HUES48 (cell line): ENCODE measurements around the gene COL25A1.
"Not testable (repeated sequence)": the region's sequence is repeated elsewhere in the genome, so short reads cannot be mapped to it uniquely, and the experiment has no call there.

Experiments
- H3K27ac ChIP-seq: one replicate; pipeline ENCODE4 v1.7.0; 2013; ENCODE audit warnings: low read depth, low read length, inconsistent platforms
- H3K27me3 ChIP-seq: 2 replicates; pipeline ENCODE4 v1.6.1; 2013; ENCODE audit warnings: mild to moderate bottlenecking, low read length; ENCODE audit not compliant: control insufficient read depth, insufficient read depth
- H3K36me3 ChIP-seq: 2 replicates; pipeline ENCODE4 v1.6.1; 2013; ENCODE audit warnings: low read length; ENCODE audit not compliant: control insufficient read depth, insufficient read depth
- H3K4me1 ChIP-seq: 2 replicates; pipeline ENCODE4 v1.6.1; 2013; ENCODE audit warnings: mild to moderate bottlenecking, low read length; ENCODE audit not compliant: control insufficient read depth, insufficient read depth
- H3K4me3 ChIP-seq: 2 replicates; pipeline ENCODE4 v1.5.1; 2013; ENCODE audit warnings: mild to moderate bottlenecking, low read depth, low read length
- H3K9ac ChIP-seq: 2 replicates; pipeline ENCODE4 v1.6.1; 2013; ENCODE audit warnings: mild to moderate bottlenecking, low read depth, low read length, moderate library complexity
- H3K9me3 ChIP-seq: 2 replicates; pipeline ENCODE4 v1.6.1; 2013; ENCODE audit warnings: low read length; ENCODE audit not compliant: control insufficient read depth, insufficient read depth

Gene COL25A1

GRCh38 chr4:108984495-108984894, 318.0 kb downstream of the COL25A1 start:
- H3K9me3 ChIP-seq, H3K9ac ChIP-seq, H3K36me3 ChIP-seq, H3K4me1 ChIP-seq, H3K27me3 ChIP-seq, H3K4me3 ChIP-seq, H3K27ac ChIP-seq: not testable (repeated sequence)

- Histone ChIP-seq H3K27ac (no peak overlapping the region), H3K9ac (no peak overlapping the region), H3K9me3 (no peaks in the 10 kb centered on the region), H3K4me3 (no peak overlapping the region), H3K27me3 (no peaks in the 10 kb centered on the region), H3K36me3 (no peaks in the 10 kb centered on the region), H3K4me1 (peaks cover 5% of the 10 kb centered on the region; the same call in 1 of the 2 replicates)
These were observed 319.9 kb downstream of the COL25A1 start for GRCh38 chr4:108982402-108983185.

- no peaks in the 10 kb centered on the region for H3K27me3 ChIP-seq
- H3K4me3 ChIP-seq: no peak overlapping the region
- no peaks in the 10 kb centered on the region for H3K36me3 ChIP-seq
- peaks cover 5% of the 10 kb centered on the region; the same call in 1 of the 2 replicates for H3K4me1 ChIP-seq
- no peak overlapping the region for H3K9ac ChIP-seq
- H3K27ac ChIP-seq: no peak overlapping the region
- H3K9me3 ChIP-seq: no peaks in the 10 kb centered on the region
These were observed 321.8 kb downstream of the COL25A1 start for GRCh38 chr4:108980455-108981239.

- Histone ChIP-seq H3K4me1 (peaks cover 5% of the 10 kb centered on the region; the same call in 1 of the 2 replicates), H3K9me3 (no peaks in the 10 kb centered on the region), H3K27ac (no peak overlapping the region), H3K36me3 (no peaks in the 10 kb centered on the region), H3K4me3 (no peak overlapping the region), H3K9ac (no peak overlapping the region), H3K27me3 (no peaks in the 10 kb centered on the region)
These were observed 322.7 kb downstream of the COL25A1 start for GRCh38 chr4:108979759-108980158.

- no peak overlapping the region for H3K4me3 ChIP-seq
- H3K27me3 ChIP-seq: no peaks in the 10 kb centered on the region
- no peaks in the 10 kb centered on the region for H3K36me3 ChIP-seq
- H3K9me3 ChIP-seq: no peaks in the 10 kb centered on the region
- no peak overlapping the region for H3K27ac ChIP-seq
- no peak overlapping the region for H3K9ac ChIP-seq
- H3K4me1 ChIP-seq: peaks cover 5% of the 10 kb centered on the region; the same call in 1 of the 2 replicates
These were observed 324.4 kb downstream of the COL25A1 start for GRCh38 chr4:108978066-108978465.

GRCh38 chr4:108972613-108973283, 329.7 kb downstream of the COL25A1 start:
- H3K36me3 ChIP-seq: no peaks in the 10 kb centered on the region
- H3K27me3 ChIP-seq: no peaks in the 10 kb centered on the region
- H3K4me3 ChIP-seq: no peak overlapping the region
- H3K9ac ChIP-seq: no peak overlapping the region
- H3K9me3 ChIP-seq: no peaks in the 10 kb centered on the region
- peaks cover 7% of the 10 kb centered on the region for H3K4me1 ChIP-seq
- no peak overlapping the region for H3K27ac ChIP-seq

- no peak overlapping the region for H3K9ac ChIP-seq
- H3K4me1 ChIP-seq: peaks cover 7% of the 10 kb centered on the region
- H3K27me3 ChIP-seq: no peaks in the 10 kb centered on the region
- H3K4me3 ChIP-seq: no peak overlapping the region
- H3K9me3 ChIP-seq: no peaks in the 10 kb centered on the region
- no peak overlapping the region for H3K27ac ChIP-seq
- no peaks in the 10 kb centered on the region for H3K36me3 ChIP-seq
These were observed 331.0 kb downstream of the COL25A1 start for GRCh38 chr4:108971473-108971872.

- no peak overlapping the region for H3K9ac ChIP-seq
- H3K4me1 ChIP-seq: 0 out of 2 replicates have a peak, but pooled peaks cover 3% of the 10 kb centered on the region
- H3K4me3 ChIP-seq: no peak overlapping the region
- H3K27me3 ChIP-seq: no peaks in the 10 kb centered on the region
- no peaks in the 10 kb centered on the region for H3K36me3 ChIP-seq
- H3K27ac ChIP-seq: no peak overlapping the region
- no peaks in the 10 kb centered on the region for H3K9me3 ChIP-seq
These were observed 336.9 kb downstream of the COL25A1 start for GRCh38 chr4:108965472-108966076.

- Histone ChIP-seq H3K9ac (no peak overlapping the region), H3K27me3 (no peaks in the 10 kb centered on the region), H3K9me3 (no peaks in the 10 kb centered on the region), H3K36me3 (no peaks in the 10 kb centered on the region), H3K4me1 (0 out of 2 replicates have a peak, but pooled peaks cover 3% of the 10 kb centered on the region), H3K4me3 (no peak overlapping the region), H3K27ac (no peak overlapping the region)
These were observed 337.4 kb downstream of the COL25A1 start for GRCh38 chr4:108965016-108965415.

- H3K27me3 ChIP-seq: no peaks in the 10 kb centered on the region
- H3K36me3 ChIP-seq: no peaks in the 10 kb centered on the region
- no peak overlapping the region for H3K27ac ChIP-seq
- H3K4me3 ChIP-seq: no peak overlapping the region
- no peaks in the 10 kb centered on the region for H3K9me3 ChIP-seq
- 0 out of 2 replicates have a peak, but pooled peaks cover 3% of the 10 kb centered on the region for H3K4me1 ChIP-seq
- H3K9ac ChIP-seq: no peak overlapping the region
These were observed 338.5 kb downstream of the COL25A1 start for GRCh38 chr4:108963910-108964309.
